HL-60 (cell line): Measurements from ENCODE around the gene NR2E1.

Experiments used
- POLR2AphosphoS5 ChIP-seq: IDR thresholded peaks from 2 replicates; pipeline ENCODE4 v1.6.1; 2012; ENCODE audit warnings: low read depth
- TF ChIP-seq, protein P1 (sequence below): IDR thresholded peaks from one replicate; pipeline ENCODE4 v1.5.1; 2011; ENCODE audit warnings: low read length, control low read depth, inconsistent platforms; ENCODE audit not compliant: insufficient read depth

DNA sequence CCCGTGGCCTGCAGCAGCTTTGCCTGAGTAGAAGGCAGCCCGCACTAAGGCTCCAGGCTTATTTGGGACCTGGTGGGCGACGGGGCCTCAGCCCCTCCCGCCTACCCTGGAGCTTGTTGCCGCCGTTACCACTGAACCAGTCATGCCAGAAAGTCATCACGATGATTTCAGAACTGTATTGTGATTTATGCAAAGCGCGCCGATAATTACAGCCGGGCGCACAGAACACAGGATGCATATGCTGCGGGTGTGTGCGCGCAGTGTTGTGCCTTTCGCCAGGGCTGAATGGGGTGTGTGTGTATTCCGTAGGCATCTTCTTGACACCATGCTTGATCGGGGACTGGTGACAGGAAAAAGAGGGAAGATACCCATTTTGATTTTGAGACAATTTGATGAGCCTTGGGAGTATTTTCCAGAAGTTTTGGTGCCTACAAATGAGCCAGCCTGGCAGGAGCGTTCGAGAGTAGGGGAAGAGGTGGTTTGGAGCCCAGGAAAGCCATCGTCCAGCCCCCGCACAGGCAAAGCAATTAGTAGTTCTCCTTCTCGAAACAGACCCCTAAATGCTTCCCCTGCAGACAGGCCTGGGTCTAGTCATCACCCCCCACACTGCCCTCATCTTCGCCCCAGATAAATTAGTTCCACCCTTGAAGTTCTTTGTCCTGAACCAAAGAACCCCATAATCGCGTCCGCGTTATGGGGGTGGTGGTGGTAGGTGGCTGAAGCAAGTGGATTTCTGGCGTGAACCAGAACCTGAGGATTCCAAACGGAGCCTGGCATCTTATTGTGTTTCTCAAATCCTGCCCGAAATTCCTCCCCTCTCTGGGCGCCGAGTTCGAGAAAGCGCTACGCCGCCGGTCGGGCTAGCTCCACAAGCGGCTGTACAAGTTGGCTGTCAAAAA is 1.9 kb upstream of the NR2E1 start:
- TF ChIP-seq, protein P1, sequence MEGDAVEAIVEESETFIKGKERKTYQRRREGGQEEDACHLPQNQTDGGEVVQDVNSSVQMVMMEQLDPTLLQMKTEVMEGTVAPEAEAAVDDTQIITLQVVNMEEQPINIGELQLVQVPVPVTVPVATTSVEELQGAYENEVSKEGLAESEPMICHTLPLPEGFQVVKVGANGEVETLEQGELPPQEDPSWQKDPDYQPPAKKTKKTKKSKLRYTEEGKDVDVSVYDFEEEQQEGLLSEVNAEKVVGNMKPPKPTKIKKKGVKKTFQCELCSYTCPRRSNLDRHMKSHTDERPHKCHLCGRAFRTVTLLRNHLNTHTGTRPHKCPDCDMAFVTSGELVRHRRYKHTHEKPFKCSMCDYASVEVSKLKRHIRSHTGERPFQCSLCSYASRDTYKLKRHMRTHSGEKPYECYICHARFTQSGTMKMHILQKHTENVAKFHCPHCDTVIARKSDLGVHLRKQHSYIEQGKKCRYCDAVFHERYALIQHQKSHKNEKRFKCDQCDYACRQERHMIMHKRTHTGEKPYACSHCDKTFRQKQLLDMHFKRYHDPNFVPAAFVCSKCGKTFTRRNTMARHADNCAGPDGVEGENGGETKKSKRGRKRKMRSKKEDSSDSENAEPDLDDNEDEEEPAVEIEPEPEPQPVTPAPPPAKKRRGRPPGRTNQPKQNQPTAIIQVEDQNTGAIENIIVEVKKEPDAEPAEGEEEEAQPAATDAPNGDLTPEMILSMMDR, result no peak
- no peak for TF ChIP-seq POLR2AphosphoS5
